OCI-M1 (cell line): ENCODE data around the gene POLR1E.
"Not testable (repeated sequence)": the region's sequence is repeated elsewhere in the genome, so short reads cannot be mapped to it uniquely, and the experiment has no call there.

Experiments
- DNase-seq: peaks from one replicate; lab custom pipeline; 2025; lab: John Stamatoyannopoulos, UW

POLR1E gene

GRCh38 chr9:37465249-37466036, 20.3 kb upstream of the POLR1E start, which contains the start of gene ZBTB5:
Gene ZBTB5, minus strand, starts transcription at chr9:37465450. Its CDS starts 22,899 bp downstream, at chr9:37442551.
- peak; percentile 100 for DNase-seq

- DNase-seq: no peak
Measured at GRCh38 chr9:37466037-37466709, 19.6 kb upstream of the POLR1E start.

GRCh38 chr9:37467530-37467929, 18.2 kb upstream of the POLR1E start:
- not testable (repeated sequence) for DNase-seq

GRCh38 chr9:37468620-37469019, 17.1 kb upstream of the POLR1E start:
- DNase-seq: no peak

- DNase-seq: peak; percentile 48
Measured at GRCh38 chr9:37471942-37472684, 13.6 kb upstream of the POLR1E start.

GRCh38 chr9:37473982-37474381, 11.8 kb upstream of the POLR1E start:
- not testable (repeated sequence) for DNase-seq

- DNase-seq: no peak
Measured at GRCh38 chr9:37474438-37474837, 11.3 kb upstream of the POLR1E start.

GRCh38 chr9:37476930-37477329, 8.8 kb upstream of the POLR1E start:
- DNase-seq: no peak

GRCh38 chr9:37477443-37477842, 8.3 kb upstream of the POLR1E start:
- DNase-seq: not testable (repeated sequence)

GRCh38 chr9:37477987-37478619, 7.6 kb upstream of the POLR1E start:
- not testable (repeated sequence) for DNase-seq

GRCh38 chr9:37480759-37481158, 5.0 kb upstream of the POLR1E start:
- no peak for DNase-seq

- no peak for DNase-seq
Measured at GRCh38 chr9:37486256-37486615, 488 bp downstream of the POLR1E start.

- DNase-seq: no peak
Measured at GRCh38 chr9:37486616-37487548, 1.1 kb downstream of the POLR1E start.

GRCh38 chr9:37491939-37492338, 6.2 kb downstream of the POLR1E start:
- DNase-seq: no peak

GRCh38 chr9:37495571-37495970, 9.8 kb downstream of the POLR1E start:
- DNase-seq: no peak

- no peak for DNase-seq
Measured at GRCh38 chr9:37496020-37496419, 10.3 kb downstream of the POLR1E start.

- no peak for DNase-seq
Measured at GRCh38 chr9:37497320-37497719, 11.6 kb downstream of the POLR1E start.

- DNase-seq: no peak
Measured at GRCh38 chr9:37498457-37498856, 12.7 kb downstream of the POLR1E start.

- no peak for DNase-seq
Measured at GRCh38 chr9:37499297-37499696, 13.5 kb downstream of the POLR1E start.

- no peak for DNase-seq
Measured at GRCh38 chr9:37501957-37502596, 16.3 kb downstream of the POLR1E start.

- DNase-seq: no peak
Measured at GRCh38 chr9:37503736-37504135, 18.0 kb downstream of the POLR1E start.
